Spleen (tissue), 11 donors: ENCODE results near the gene PEAK3. TPM values are rescaled to one million over a fixed set of nuclear protein-coding genes. Genes with fewer than 3 reads are reported as not detected.

Experiments used
- DNase-seq: peaks from one replicate; pipeline ENCODE4 v3.0.0-alpha.2; 2020
- H3K27ac ChIP-seq, 8 donors: fragments of 200-600 bp; sonication (generic) in 7 of 8; 1 replicate in 4 of 8; 2 replicates in 4 of 8; pipeline versions ENCODE4 v1.5.0 to v1.8.0; 2016 to 2021; ENCODE audit warnings: inconsistent platforms in 4 of 8, mild to moderate bottlenecking in 4 of 8, moderate library complexity in 1 of 8
- H3K27me3 ChIP-seq, 7 donors: fragments of 200-600 bp; sonication (generic) in 6 of 7; replicated peaks in 1 of 7; 1 replicate in 4 of 7; 2 replicates in 3 of 7; pipeline versions ENCODE4 v1.5.0 to v1.8.0; 2016 to 2021; ENCODE audit warnings: inconsistent platforms in 3 of 7, mild to moderate bottlenecking in 1 of 7
- H3K36me3 ChIP-seq, 6 donors: fragments of 200-600 bp; sonication (generic) in 5 of 6; 1 replicate in 4 of 6; 2 replicates in 2 of 6; pipeline versions ENCODE4 v1.5.0 to v1.8.0; 2016 to 2021; ENCODE audit warnings: inconsistent platforms in 2 of 6
- H3K4me1 ChIP-seq, 6 donors: fragments of 200-600 bp; sonication (generic) in 5 of 6; 1 replicate in 3 of 6; 2 replicates in 3 of 6; pipeline versions ENCODE4 v1.5.0 to v1.8.0; 2016 to 2021; ENCODE audit warnings: inconsistent platforms in 3 of 6
- H3K4me3 ChIP-seq, 8 donors: fragments of 200-600 bp; sonication (generic) in 7 of 8; 1 replicate in 4 of 8; 2 replicates in 4 of 8; pipeline versions ENCODE4 v1.5.0 to v1.8.0; 2016 to 2021; ENCODE audit warnings: inconsistent platforms in 4 of 8, mild to moderate bottlenecking in 4 of 8, moderate library complexity in 2 of 8
- H3K9me3 ChIP-seq, 8 donors: fragments of 200-600 bp; sonication (generic) in 7 of 8; 1 replicate in 4 of 8; 2 replicates in 4 of 8; pipeline versions ENCODE4 v1.5.0 to v1.8.0; 2016 to 2021; ENCODE audit warnings: inconsistent platforms in 4 of 8
- POLR2A ChIP-seq, 3 donors: fragments of 450-650 bp; IDR thresholded peaks; one replicate each; pipeline ENCODE4 v1.5.1; 2017; ENCODE audit warnings: antibody characterized with exemption in 3 of 3, mild to moderate bottlenecking in 1 of 3
- POLR2AphosphoS5 ChIP-seq, 3 donors: sonication (generic); formaldehyde crosslinking; IDR thresholded peaks; one replicate each; pipeline ENCODE4 v1.5.1; 2017; ENCODE audit warnings: antibody characterized with exemption in 3 of 3
- WGBS, 5 donors: extraction: QIAGEN DNeasy Blood & Tissue Kit in 3 of 5; methylation state at CpG; one replicate each; pipeline versions ENCODE4 v1.1.5 to v1.1.7; 2013 to 2018; 5-methylcytosine and 5-hydroxymethylcytosine counted together
- intact Hi-C: fragments of 100-400 bp; cut with DNase I; formaldehyde crosslinking; loops from one replicate; pipeline ENCODE4 v1.15.0; 2023; ENCODE audit warnings: low total_unique reads
- polyA plus RNA-seq, 3 donors: library from polyadenylated mRNA; stranded (reverse); fragments of 200-250 nt; gene quantifications; one replicate each; pipeline ENCODE4 v1.2.1, GENCODE V29; 2013
- total RNA-seq, 7 donors: library from RNA; depleted of rRNA in 3 of 7; stranded (reverse); fragments of >200 nt in 3 of 7; fragmentation: NEBNext Ultra II Directional in 4 of 7; extraction: Animal tissue kit (Norgen Biotek cat#: 25700) in 4 of 7; gene quantifications; one replicate each; pipeline versions ENCODE4 v1.1.0 to v1.2.1, GENCODE V29; 2016 to 2021
- TF ChIP-seq, protein P1 (sequence below), 11 experiments: fragments of 200-600 bp in 7 of 11; fragments of 450-650 bp in 4 of 11; sonication (generic) in 4 of 11; IDR thresholded peaks in 8 of 11; conservative IDR thresholded peaks in 3 of 11; 1 replicate in 7 of 11; 2 replicates in 4 of 11; pipeline versions ENCODE4 v1.4.0 to v1.8.0; 2016 to 2021; ENCODE audit warnings: antibody characterized with exemption in 11 of 11, inconsistent platforms in 4 of 11, mild to moderate bottlenecking in 1 of 11
- donor health status: healthy with polysubstance abuse.
- donor health status: DM: no; HTN: no; CAD: no; lungs with moderate emphysema.
- donor health status: DM: no; HTN: no; CAD: no.
- donor health status: Bipolar disorder and iron deficiency.
- donor health status: healthy.
- donor health status: DM: no; HTN: no; CAD: no.
- donor health status: DM: yes; HTN: yes; CAD: no.

PEAK3 gene
- total and polyA plus RNA-seq, 10 donors, result 0.30 to 17.4 (median 6.4) TPM

DNA sequence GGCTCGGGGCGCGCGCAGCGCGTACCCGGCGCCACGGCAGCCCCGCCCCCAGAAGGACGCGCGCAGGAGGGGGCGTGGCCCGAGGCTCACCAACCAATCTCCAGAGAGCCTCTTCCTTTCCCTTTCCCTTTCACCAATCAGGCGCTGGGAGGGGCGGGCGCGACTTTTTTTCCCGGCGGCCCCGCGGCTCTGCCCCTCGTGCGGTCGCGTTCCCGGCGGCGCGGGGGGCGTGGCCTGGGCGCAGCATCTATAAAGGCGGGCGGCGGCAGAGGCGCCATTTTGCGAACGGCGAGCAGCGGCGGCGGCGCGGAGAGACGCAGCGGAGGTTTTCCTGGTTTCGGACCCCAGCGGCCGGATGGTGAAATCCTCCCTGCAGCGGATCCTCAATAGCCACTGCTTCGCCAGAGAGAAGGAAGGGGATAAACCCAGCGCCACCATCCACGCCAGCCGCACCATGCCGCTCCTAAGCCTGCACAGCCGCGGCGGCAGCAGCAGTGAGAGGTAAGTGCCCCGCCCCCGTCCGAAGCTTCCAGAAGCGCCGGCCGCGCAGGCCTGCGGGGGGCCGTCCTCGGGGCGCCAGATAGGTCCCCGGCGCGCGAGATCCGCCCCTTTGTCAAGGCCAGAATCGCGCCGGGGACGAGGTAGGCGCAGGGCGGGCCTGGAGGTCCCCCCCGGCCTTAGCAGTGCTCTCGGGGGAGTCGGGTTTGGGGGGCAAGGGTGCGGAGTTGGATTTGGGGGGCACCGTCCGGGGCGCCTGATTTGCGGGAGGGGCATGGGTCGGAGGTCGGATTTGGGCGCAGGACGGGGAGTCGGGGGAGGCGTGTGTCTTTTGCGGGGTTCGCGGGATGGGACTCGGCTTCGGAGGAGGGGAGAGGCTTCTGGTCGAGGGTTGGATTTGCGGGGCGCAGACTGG, 12.5 kb downstream of the PEAK3 start:
- WGBS, 5 donors, result 1 to 2% (median 1%) methylated on average over 71 to 103 of the region's 103 CpGs
- H3K9me3 ChIP-seq, result no peaks in the 10 kb centered on the region
- peak; percentile 98 for DNase-seq
- peaks cover 47 to 83% (median 80%) of the 10 kb centered on the region in 6 donors for H3K4me1 ChIP-seq
- peak overlapping the region; percentile 92 to 100 (median 98) for H3K4me3 ChIP-seq
- intact Hi-C loops, result loop anchor here (2.0 to 5.0 kb wide), 2 partner anchors 31 to 112 kb away; no protein-coding TSS in a partner anchor
- no peaks in the 10 kb centered on the region for H3K27me3 ChIP-seq
- TF ChIP-seq, protein P1, sequence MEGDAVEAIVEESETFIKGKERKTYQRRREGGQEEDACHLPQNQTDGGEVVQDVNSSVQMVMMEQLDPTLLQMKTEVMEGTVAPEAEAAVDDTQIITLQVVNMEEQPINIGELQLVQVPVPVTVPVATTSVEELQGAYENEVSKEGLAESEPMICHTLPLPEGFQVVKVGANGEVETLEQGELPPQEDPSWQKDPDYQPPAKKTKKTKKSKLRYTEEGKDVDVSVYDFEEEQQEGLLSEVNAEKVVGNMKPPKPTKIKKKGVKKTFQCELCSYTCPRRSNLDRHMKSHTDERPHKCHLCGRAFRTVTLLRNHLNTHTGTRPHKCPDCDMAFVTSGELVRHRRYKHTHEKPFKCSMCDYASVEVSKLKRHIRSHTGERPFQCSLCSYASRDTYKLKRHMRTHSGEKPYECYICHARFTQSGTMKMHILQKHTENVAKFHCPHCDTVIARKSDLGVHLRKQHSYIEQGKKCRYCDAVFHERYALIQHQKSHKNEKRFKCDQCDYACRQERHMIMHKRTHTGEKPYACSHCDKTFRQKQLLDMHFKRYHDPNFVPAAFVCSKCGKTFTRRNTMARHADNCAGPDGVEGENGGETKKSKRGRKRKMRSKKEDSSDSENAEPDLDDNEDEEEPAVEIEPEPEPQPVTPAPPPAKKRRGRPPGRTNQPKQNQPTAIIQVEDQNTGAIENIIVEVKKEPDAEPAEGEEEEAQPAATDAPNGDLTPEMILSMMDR (IDR thresholded peaks at IDR 0.05 in 8 of 11, conservative IDR thresholded peaks at IDR 0.05 in 3 of 11), result peak in 10 of 11 experiments; percentile 12 to 53 (median 39)
- peak; percentile 99 to 100 (median 99) for TF ChIP-seq POLR2A (IDR thresholded peaks at IDR 0.05)
- peak; percentile 100 for TF ChIP-seq POLR2AphosphoS5 (IDR thresholded peaks at IDR 0.05)
- peaks cover 0 to 34% (median 21%) of the 10 kb centered on the region in 6 donors for H3K36me3 ChIP-seq
- peak overlapping the region; percentile 93 to 100 (median 100) for H3K27ac ChIP-seq

DNA sequence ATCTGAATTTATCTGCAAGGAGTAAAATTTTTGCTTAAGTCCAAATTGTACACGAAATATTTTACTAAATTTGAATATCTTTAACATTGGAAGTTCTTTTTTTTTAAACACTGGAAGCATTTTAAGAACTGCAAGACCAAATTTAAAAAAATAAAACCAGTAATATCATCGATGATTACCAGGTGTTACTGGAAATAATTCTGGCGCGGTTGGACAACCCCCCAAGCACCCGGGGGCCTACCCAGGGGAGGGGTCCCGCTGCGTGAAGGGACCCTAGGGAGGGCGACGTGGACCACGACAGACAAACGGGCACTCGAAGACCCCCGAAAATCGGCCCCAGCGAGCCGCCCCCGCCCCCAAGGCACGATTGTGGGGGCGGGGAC, 13.1 kb downstream of the PEAK3 start:
- Histone ChIP-seq H3K36me3 (peaks cover 0 to 28% (median 21%) of the 10 kb centered on the region in 6 donors), H3K4me3 (peak overlapping the region; percentile 52 to 100 (median 98)), H3K27me3 (no peaks in the 10 kb centered on the region), H3K9me3 (no peaks in the 10 kb centered on the region), H3K27ac (peak overlapping the region; percentile 93 to 100 (median 100)), H3K4me1 (peaks cover 40 to 83% (median 79%) of the 10 kb centered on the region in 6 donors)
- TF ChIP-seq POLR2AphosphoS5 (IDR thresholded peaks at IDR 0.05) (no peak), POLR2A (IDR thresholded peaks at IDR 0.05) (no peak)
- WGBS, 5 donors, result 1 to 3% (median 1%) methylated on average over 16 to 19 of the region's 19 CpGs
- intact Hi-C loops, result no loop called here
- no peak for DNase-seq

DNA sequence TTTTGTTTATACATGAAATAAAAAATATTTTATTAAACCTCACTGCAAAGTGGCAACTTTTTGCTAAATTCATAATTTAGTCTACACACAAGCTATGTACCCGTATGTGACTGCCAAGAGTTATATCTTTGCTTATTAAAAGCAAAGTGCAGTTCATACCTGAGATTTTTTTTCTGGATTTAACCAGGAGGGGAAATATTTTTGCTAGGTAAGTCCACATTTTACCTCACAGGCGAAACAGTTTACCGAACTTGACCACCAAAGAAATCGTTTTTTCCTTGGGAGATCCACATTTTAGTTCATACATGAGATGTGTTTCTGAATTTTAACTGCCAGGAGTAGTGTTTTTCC, 13.5 kb downstream of the PEAK3 start:
- intact Hi-C loops, result no loop called here
- Histone ChIP-seq H3K4me3 (peak overlapping the region in 6 of 8 donors; percentile 52 to 100 (median 99)), H3K4me1 (peaks cover 36 to 83% (median 79%) of the 10 kb centered on the region in 6 donors), H3K9me3 (no peaks in the 10 kb centered on the region), H3K27me3 (no peaks in the 10 kb centered on the region), H3K36me3 (peaks cover 0 to 24% (median 21%) of the 10 kb centered on the region in 6 donors), H3K27ac (peak overlapping the region in 6 of 8 donors; percentile 98 to 100 (median 100))
- 78 to 88% (median 82%) methylated on average over 4 of the region's 4 CpGs for WGBS, 5 donors
- no peak for DNase-seq
- no peak for TF ChIP-seq POLR2AphosphoS5 (IDR thresholded peaks at IDR 0.05)
- TF ChIP-seq, protein P1 (IDR thresholded peaks at IDR 0.05 in 8 of 11, conservative IDR thresholded peaks at IDR 0.05 in 3 of 11), result no peak
- no peak for TF ChIP-seq POLR2A (IDR thresholded peaks at IDR 0.05)

DNA sequence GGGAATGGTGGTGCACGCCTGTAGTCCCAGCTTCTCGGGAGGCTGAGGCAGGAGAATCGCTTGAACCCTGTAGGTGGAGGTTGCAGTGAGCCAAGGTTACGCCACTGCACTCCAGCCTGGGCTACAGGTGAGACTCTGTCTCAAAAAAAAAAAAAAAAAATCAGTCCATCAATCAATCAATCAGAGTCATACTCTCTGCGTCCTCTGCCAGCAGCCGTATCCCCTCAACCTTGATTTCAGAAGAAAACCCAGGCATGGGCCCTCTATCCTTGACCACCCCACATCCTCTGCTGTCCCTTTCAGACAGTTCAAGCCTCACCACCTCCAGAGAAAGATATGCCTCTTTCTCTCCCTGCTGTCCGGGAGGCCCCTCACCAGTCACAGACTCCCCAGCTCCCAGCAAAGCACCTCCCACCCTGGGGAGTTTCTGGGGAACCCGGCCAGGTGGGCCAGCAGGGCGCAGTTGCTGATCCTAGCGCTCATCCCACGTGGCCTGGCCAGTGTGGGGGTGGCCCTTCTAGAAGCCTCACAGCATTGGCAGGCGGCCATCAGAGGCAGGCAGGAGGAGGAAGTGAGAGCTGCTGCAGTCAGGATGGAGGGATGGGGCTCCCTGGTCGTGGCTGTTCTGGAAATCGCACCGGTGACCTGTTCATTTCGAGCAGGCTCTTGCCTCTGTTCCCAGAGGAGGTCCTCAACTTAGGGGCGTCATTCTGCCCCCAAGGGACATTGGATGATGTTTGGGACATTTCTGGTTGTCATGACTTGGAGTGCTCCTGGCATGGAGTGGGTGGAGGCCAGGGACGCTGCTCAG, 15.6 kb downstream of the PEAK3 start:
- intact Hi-C loops, result no loop called here
- Histone ChIP-seq H3K27ac (peak overlapping the region; percentile 51 to 84 (median 77)), H3K27me3 (no peaks in the 10 kb centered on the region), H3K9me3 (no peaks in the 10 kb centered on the region), H3K4me1 (peaks cover 16 to 80% (median 65%) of the 10 kb centered on the region in 6 donors), H3K36me3 (peaks cover 0 to 3% (median 2%) of the 10 kb centered on the region in 6 donors), H3K4me3 (peak overlapping the region in 2 of 8 donors; percentile 5 to 46)
- peak; percentile 95 for DNase-seq
- WGBS, 5 donors, result 27 to 48% (median 35%) methylated on average over 11 to 18 of the region's 18 CpGs
- TF ChIP-seq POLR2A (IDR thresholded peaks at IDR 0.05), result no peak
- peak; percentile 83 to 84 (median 84) for TF ChIP-seq POLR2AphosphoS5 (IDR thresholded peaks at IDR 0.05)
